GM06990 (cell line): ENCODE data around the gene CTIF.

Source experiments
- DNase-seq: peaks from one replicate; pipeline ENCODE4 v3.0.0-alpha.2; 2011; ENCODE audit not compliant: insufficient read length; ENCODE audit errors: extremely low read depth
- H3K27me3 ChIP-seq: replicated peaks from 2 replicates; pipeline ENCODE4 v1.6.0; 2011; ENCODE audit warnings: low read length; ENCODE audit not compliant: control insufficient read depth, insufficient read depth
- H3K36me3 ChIP-seq: 2 replicates; pipeline ENCODE4 v1.5.1; 2011; ENCODE audit warnings: low read length; ENCODE audit not compliant: control insufficient read depth, insufficient read depth
- H3K4me3 ChIP-seq: replicated peaks from 2 replicates; pipeline ENCODE4 v1.5.1; 2011; ENCODE audit warnings: low read depth, mild to moderate bottlenecking, control low read depth, low read length
- CTCF ChIP-seq: IDR thresholded peaks from 2 replicates; pipeline ENCODE4 v1.5.1; 2011; ENCODE audit warnings: low read length, control low read depth, mild to moderate bottlenecking, inconsistent platforms; ENCODE audit not compliant: insufficient read depth, poor library complexity, severe bottlenecking

The CTIF gene

GRCh38 chr18:48688961-48689360 is 150.1 kb downstream of the CTIF start:
- no peaks in the 10 kb centered on the region for H3K36me3 ChIP-seq
- no peak overlapping the region for H3K4me3 ChIP-seq
- TF ChIP-seq CTCF: no peak
- no peaks in the 10 kb centered on the region for H3K27me3 ChIP-seq
- DNase-seq: no peak

- no peak for DNase-seq
- H3K27me3 ChIP-seq: no peaks in the 10 kb centered on the region
- H3K36me3 ChIP-seq: no peaks in the 10 kb centered on the region
- TF ChIP-seq CTCF: no peak
- H3K4me3 ChIP-seq: no peak overlapping the region
Observed at GRCh38 chr18:48689548-48689947, 150.7 kb downstream of the CTIF start.

- DNase-seq: no peak
- H3K27me3 ChIP-seq: no peaks in the 10 kb centered on the region
- no peak for TF ChIP-seq CTCF
- H3K4me3 ChIP-seq: no peak overlapping the region
- no peaks in the 10 kb centered on the region for H3K36me3 ChIP-seq
Observed at GRCh38 chr18:48690494-48690893, 151.7 kb downstream of the CTIF start.

GRCh38 chr18:48693006-48693405 is 154.2 kb downstream of the CTIF start:
- no peak for TF ChIP-seq CTCF
- no peak overlapping the region for H3K4me3 ChIP-seq
- H3K36me3 ChIP-seq: no peaks in the 10 kb centered on the region
- H3K27me3 ChIP-seq: no peaks in the 10 kb centered on the region
- no peak for DNase-seq

- TF ChIP-seq CTCF: no peak
- Histone ChIP-seq H3K27me3 (no peaks in the 10 kb centered on the region), H3K36me3 (no peaks in the 10 kb centered on the region), H3K4me3 (no peak overlapping the region)
- no peak for DNase-seq
Observed at GRCh38 chr18:48693625-48694262, 154.9 kb downstream of the CTIF start.

- TF ChIP-seq CTCF: no peak
- no peaks in the 10 kb centered on the region for H3K36me3 ChIP-seq
- no peak overlapping the region for H3K4me3 ChIP-seq
- no peak for DNase-seq
- no peaks in the 10 kb centered on the region for H3K27me3 ChIP-seq
Observed at GRCh38 chr18:48694295-48694694, 155.5 kb downstream of the CTIF start.
